BJ (cell line): Measurements from ENCODE around the gene KRTAP4-4. TPM values are rescaled to one million over a fixed set of nuclear protein-coding genes. Genes with fewer than 3 reads are reported as not detected.
"Not testable (repeated sequence)": the region's sequence is repeated elsewhere in the genome, so short reads cannot be mapped to it uniquely, and the experiment has no call there.

Experiments
- CTCF ChIA-PET: fragments of 350-600 bp; formaldehyde crosslinking; extraction: SDS; loops from one replicate; lab custom pipeline; 2021; ENCODE audit warnings: antibody characterized with exemption, inconsistent platforms; lab: Yijun Ruan, JAX
- POLR2A ChIA-PET: fragments of 300-600 bp; sonication (Branson Sonifier 250); formaldehyde crosslinking; extraction: SDS; loops from one replicate; lab custom pipeline; 2021; ENCODE audit warnings: antibody characterized with exemption; lab: Charles Lee
- DNase-seq: peaks from one replicate; pipeline ENCODE4 v3.0.0-alpha.2; 2011; ENCODE audit warnings: low read depth
- H3K27me3 ChIP-seq: 2 replicates; pipeline ENCODE4 v1.6.0; 2011; ENCODE audit warnings: low read length; ENCODE audit not compliant: control insufficient read depth, insufficient read depth
- H3K36me3 ChIP-seq: 2 replicates; pipeline ENCODE4 v1.5.1; 2011; ENCODE audit warnings: low read length; ENCODE audit not compliant: control insufficient read depth, insufficient read depth
- H3K4me3 ChIP-seq: 2 replicates; pipeline ENCODE4 v1.5.1; 2011; ENCODE audit warnings: low read depth, mild to moderate bottlenecking, control low read depth, low read length
- polyA plus RNA-seq: library from polyadenylated mRNA; depleted of rRNA; stranded (reverse); fragments of >200 nt; gene quantifications from 2 replicates; pipeline ENCODE4 v1.2.3, GENCODE V29; 2011
- TF ChIP-seq, protein P1 (sequence below): IDR thresholded peaks from 2 replicates; pipeline ENCODE4 v1.5.1; 2011; ENCODE audit warnings: low read depth, mild to moderate bottlenecking, control low read depth, inconsistent platforms, low read length, moderate library complexity; ENCODE audit not compliant: insufficient read depth

The KRTAP4-4 gene
- polyA plus RNA-seq, 1 experiment, result not detected

DNA sequence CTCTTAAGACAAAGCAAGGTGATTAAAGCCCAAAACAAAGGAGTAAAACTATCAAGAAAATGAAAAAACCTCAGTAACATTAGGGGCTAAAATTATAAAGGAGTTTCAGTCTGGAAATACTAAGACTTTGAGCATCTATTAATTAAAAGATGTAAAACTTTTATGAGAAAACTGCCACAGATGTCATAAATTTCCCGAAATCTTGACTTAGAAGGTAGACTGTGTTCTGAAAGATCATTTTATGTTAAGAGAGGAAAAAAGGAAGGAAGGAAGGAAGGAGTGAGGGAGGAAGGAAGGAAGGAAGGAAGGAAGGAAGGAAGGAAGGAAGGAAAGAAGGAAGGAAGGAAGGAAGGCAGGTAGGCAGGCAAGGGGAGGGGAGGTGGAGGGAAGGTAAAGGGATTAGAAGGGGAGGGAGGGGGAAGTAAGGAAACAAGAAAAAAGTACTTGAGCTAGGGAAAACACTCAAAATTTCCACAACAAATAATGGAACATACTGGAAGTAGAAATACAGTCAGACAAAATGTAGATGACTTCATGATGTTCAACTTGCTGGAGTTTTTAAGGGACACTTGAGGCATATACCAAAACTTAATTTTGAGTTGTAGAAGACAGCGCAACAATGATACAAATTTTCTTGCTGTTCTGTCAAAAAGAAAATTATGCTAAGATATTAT lies 12.9 kb downstream of the KRTAP4-4 start:
- no peak overlapping the region for H3K4me3 ChIP-seq
- no peaks in the 10 kb centered on the region for H3K36me3 ChIP-seq
- no peak for DNase-seq
- ChIA-PET CTCF (no interaction called here), POLR2A (no interaction called here)
- TF ChIP-seq, protein P1, sequence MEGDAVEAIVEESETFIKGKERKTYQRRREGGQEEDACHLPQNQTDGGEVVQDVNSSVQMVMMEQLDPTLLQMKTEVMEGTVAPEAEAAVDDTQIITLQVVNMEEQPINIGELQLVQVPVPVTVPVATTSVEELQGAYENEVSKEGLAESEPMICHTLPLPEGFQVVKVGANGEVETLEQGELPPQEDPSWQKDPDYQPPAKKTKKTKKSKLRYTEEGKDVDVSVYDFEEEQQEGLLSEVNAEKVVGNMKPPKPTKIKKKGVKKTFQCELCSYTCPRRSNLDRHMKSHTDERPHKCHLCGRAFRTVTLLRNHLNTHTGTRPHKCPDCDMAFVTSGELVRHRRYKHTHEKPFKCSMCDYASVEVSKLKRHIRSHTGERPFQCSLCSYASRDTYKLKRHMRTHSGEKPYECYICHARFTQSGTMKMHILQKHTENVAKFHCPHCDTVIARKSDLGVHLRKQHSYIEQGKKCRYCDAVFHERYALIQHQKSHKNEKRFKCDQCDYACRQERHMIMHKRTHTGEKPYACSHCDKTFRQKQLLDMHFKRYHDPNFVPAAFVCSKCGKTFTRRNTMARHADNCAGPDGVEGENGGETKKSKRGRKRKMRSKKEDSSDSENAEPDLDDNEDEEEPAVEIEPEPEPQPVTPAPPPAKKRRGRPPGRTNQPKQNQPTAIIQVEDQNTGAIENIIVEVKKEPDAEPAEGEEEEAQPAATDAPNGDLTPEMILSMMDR, result no peak
- no peaks in the 10 kb centered on the region for H3K27me3 ChIP-seq

DNA sequence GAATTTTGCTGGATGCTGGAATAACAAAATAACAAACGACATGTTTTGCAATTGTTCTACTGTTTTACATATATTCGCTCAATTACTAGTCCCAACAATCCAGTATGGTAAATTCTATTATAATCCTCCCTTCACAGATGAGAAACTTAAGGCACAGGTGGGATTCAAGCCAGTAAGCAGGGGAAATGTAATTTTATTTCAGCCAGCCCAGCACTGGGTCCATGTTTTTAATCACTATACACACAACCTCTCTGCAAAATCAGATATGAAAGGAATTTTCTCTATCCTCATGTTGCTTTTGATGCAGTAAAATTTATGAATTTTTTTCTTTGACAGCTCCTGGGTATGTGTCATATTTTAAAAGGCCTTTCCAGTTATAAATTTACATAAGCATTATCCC lies 15.3 kb downstream of the KRTAP4-4 start:
- Histone ChIP-seq H3K4me3 (no peak overlapping the region), H3K27me3 (no peaks in the 10 kb centered on the region), H3K36me3 (no peaks in the 10 kb centered on the region)
- DNase-seq, result no peak
- TF ChIP-seq, protein P1, result no peak
- CTCF ChIA-PET, result no interaction called here
- POLR2A ChIA-PET, result no interaction called here

- ChIA-PET POLR2A (no interaction called here), CTCF (no interaction called here)
- Histone ChIP-seq H3K4me3 (no peak overlapping the region), H3K27me3 (no peaks in the 10 kb centered on the region), H3K36me3 (no peaks in the 10 kb centered on the region)
- TF ChIP-seq, protein P1, result no peak
- DNase-seq, result no peak
Observed at GRCh38 chr17:41144846-41145245, 15.7 kb downstream of the KRTAP4-4 start.

- no peak overlapping the region for H3K4me3 ChIP-seq
- ChIA-PET POLR2A (no interaction called here), CTCF (interaction anchor here (0.6 kb wide), 1 partner anchor 270 kb away, joined by 3 read pairs; no protein-coding TSS in a partner anchor)
- TF ChIP-seq, protein P1, result no peak
- no peaks in the 10 kb centered on the region for H3K27me3 ChIP-seq
- no peak for DNase-seq
- H3K36me3 ChIP-seq, result no peaks in the 10 kb centered on the region
Observed at GRCh38 chr17:41141361-41141760, 19.2 kb downstream of the KRTAP4-4 start.

- TF ChIP-seq, protein P1, result no peak
- Histone ChIP-seq H3K27me3 (no peaks in the 10 kb centered on the region), H3K36me3 (no peaks in the 10 kb centered on the region), H3K4me3 (no peak within 1 kb of the TSS)
- CTCF ChIA-PET, result no interaction called here
- peak; percentile 60 for DNase-seq
- POLR2A ChIA-PET, result no interaction called here
Observed at GRCh38 chr17:41140360-41141131, 20.0 kb downstream of the KRTAP4-4 start, which contains the start of gene KRTAP4-6. Gene KRTAP4-6, minus strand, starts transcription at chr17:41140544. Its CDS starts 57 bp downstream, at chr17:41140487.

GRCh38 chr17:41139865-41140264 lies 20.7 kb downstream of the KRTAP4-4 start:
- CTCF ChIA-PET, result interaction anchor here (0.7 kb wide), 1 partner anchor 410 kb away, joined by 3 read pairs; no protein-coding TSS in a partner anchor
- POLR2A ChIA-PET, DNase-seq, H3K36me3 ChIP-seq, H3K4me3 ChIP-seq, H3K27me3 ChIP-seq: not testable (repeated sequence)
